Measurements from ENCODE around the gene KLHL5. TPM values are rescaled to one million over a fixed set of nuclear protein-coding genes. Genes with fewer than 3 reads are reported as not detected.

The KLHL5 gene
- total RNA-seq, 2 experiments from 2014 or later: 21.6 to 26.2 TPM

DNA sequence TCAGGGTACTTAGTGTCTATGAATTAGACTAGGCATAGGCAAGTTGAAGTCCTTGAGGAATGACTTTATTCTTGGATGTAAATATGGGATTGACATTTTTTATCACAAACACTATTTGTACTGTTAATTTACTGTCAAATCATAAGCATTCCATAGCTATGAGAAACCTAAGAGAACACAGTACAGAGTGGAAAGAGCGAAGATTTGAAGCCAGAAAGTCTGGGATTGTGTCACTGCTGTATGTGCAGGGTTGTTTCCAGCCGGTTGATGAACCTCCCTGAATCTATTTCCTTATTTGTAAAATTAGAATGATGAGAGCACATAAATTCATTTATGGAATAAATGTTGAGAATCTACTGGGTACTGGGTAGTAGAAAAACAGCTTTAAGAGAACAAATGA is 14.4 kb upstream of the KLHL5 start:
- ATAC-seq (no peak), DNase-seq (no peak)
- Mint-ChIP-seq H3K9me3 (ENCODE audit: low read depth) (no peaks in the 10 kb centered on the region), H3K4me3 (peak overlapping the region; percentile 0), H3K27me3 (no peaks in the 10 kb centered on the region), H3K27ac (peak overlapping the region; percentile 72), H3K4me1 (peaks cover 52% of the 10 kb centered on the region), H3K36me3 (peaks cover 11% of the 10 kb centered on the region)
- CTCF ChIA-PET: interaction anchor here (1.1 to 3.1 kb wide), 6 partner anchors 10 to 186 kb away, joined by 3 to 23 read pairs (median 4); partner anchors contain the start of gene TMEM156

GRCh38 chr4:39048311-39048710 is 13.7 kb upstream of the KLHL5 start:
- peaks cover 11% of the 10 kb centered on the region for H3K36me3 Mint-ChIP-seq
- H3K27me3 Mint-ChIP-seq: no peaks in the 10 kb centered on the region
- no peak for DNase-seq
- H3K4me3 Mint-ChIP-seq: peak overlapping the region; percentile 0
- H3K9me3 Mint-ChIP-seq (ENCODE audit: low read depth): no peaks in the 10 kb centered on the region
- H3K4me1 Mint-ChIP-seq: peaks cover 49% of the 10 kb centered on the region
- H3K27ac Mint-ChIP-seq: peak overlapping the region; percentile 72
- CTCF ChIA-PET: interaction anchor here (0.5 to 1.4 kb wide), 9 partner anchors 11 to 316 kb away, joined by 3 to 4 read pairs (median 3); no protein-coding TSS in a partner anchor
- ATAC-seq: peak; percentile 6

GRCh38 chr4:39050590-39050989 is 11.4 kb upstream of the KLHL5 start:
- ATAC-seq (no peak), DNase-seq (no peak)
- no peak overlapping the region for H3K27ac Mint-ChIP-seq
- H3K27me3 Mint-ChIP-seq: no peaks in the 10 kb centered on the region
- CTCF ChIA-PET: interaction anchor here (1.3 to 2.6 kb wide), 4 partner anchors 20 to 131 kb away, joined by 4 to 13 read pairs (median 4); no protein-coding TSS in a partner anchor
- peaks cover 11% of the 10 kb centered on the region for H3K36me3 Mint-ChIP-seq
- no peak overlapping the region for H3K4me3 Mint-ChIP-seq
- no peaks in the 10 kb centered on the region for H3K9me3 Mint-ChIP-seq (ENCODE audit: low read depth)
- peaks cover 36% of the 10 kb centered on the region for H3K4me1 Mint-ChIP-seq

- ATAC-seq (no peak), DNase-seq (no peak)
- Mint-ChIP-seq H3K27me3 (no peaks in the 10 kb centered on the region), H3K27ac (no peak overlapping the region), H3K9me3 (ENCODE audit: low read depth) (no peaks in the 10 kb centered on the region), H3K36me3 (peaks cover 12% of the 10 kb centered on the region), H3K4me3 (no peak overlapping the region), H3K4me1 (peaks cover 28% of the 10 kb centered on the region)
- CTCF ChIA-PET: interaction anchor here (0.5 to 2.6 kb wide), 5 partner anchors 19 to 322 kb away, joined by 3 to 13 read pairs (median 4); no protein-coding TSS in a partner anchor
Observed at GRCh38 chr4:39051492-39051891, 10.5 kb upstream of the KLHL5 start.

- H3K27ac Mint-ChIP-seq: no peak overlapping the region
- no peak overlapping the region for H3K4me3 Mint-ChIP-seq
- H3K27me3 Mint-ChIP-seq: no peaks in the 10 kb centered on the region
- no peak for ATAC-seq
- peaks cover 12% of the 10 kb centered on the region for H3K36me3 Mint-ChIP-seq
- CTCF ChIA-PET: interaction anchor here (0.9 kb wide), 1 partner anchor 81 kb away, joined by 3 read pairs; no protein-coding TSS in a partner anchor
- no peaks in the 10 kb centered on the region for H3K9me3 Mint-ChIP-seq (ENCODE audit: low read depth)
- H3K4me1 Mint-ChIP-seq: peaks cover 8% of the 10 kb centered on the region
- no peak for DNase-seq
Observed at GRCh38 chr4:39053983-39054382, 8.0 kb upstream of the KLHL5 start.

DNA sequence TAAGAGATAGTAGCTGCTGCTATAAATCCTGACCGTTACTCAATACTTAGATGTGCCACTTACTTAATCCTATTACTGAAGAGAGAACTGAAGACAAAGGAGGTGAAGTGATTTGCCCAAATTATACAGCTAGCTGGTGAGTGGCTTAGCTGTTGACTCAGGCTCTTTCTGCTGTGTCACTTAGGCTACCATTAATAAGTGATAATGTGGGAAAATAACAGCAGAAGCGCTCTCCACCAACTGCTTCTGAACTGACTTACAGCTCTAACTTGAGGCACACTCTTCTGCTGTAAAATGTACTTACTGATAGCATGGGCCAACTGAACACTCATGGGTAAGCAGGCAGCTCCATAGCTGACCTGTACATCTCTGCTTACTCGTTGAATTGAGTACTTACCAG is 7.5 kb upstream of the KLHL5 start:
- H3K4me3 Mint-ChIP-seq: no peak overlapping the region
- H3K27ac Mint-ChIP-seq: no peak overlapping the region
- H3K27me3 Mint-ChIP-seq: no peaks in the 10 kb centered on the region
- peaks cover 12% of the 10 kb centered on the region for H3K36me3 Mint-ChIP-seq
- ATAC-seq (no peak), DNase-seq (no peak)
- no peaks in the 10 kb centered on the region for H3K9me3 Mint-ChIP-seq (ENCODE audit: low read depth)
- H3K4me1 Mint-ChIP-seq: peaks cover 8% of the 10 kb centered on the region
- CTCF ChIA-PET: interaction anchor here (0.9 to 1.2 kb wide), 2 partner anchors 27 to 80 kb away, joined by 3 read pairs; no protein-coding TSS in a partner anchor

- CTCF ChIA-PET: no interaction called here
- Mint-ChIP-seq H3K4me3 (no peak overlapping the region), H3K36me3 (peaks cover 10% of the 10 kb centered on the region), H3K27me3 (no peaks in the 10 kb centered on the region), H3K4me1 (peaks cover 6% of the 10 kb centered on the region), H3K9me3 (ENCODE audit: low read depth) (no peaks in the 10 kb centered on the region), H3K27ac (no peak overlapping the region)
- DNase-seq (no peak), ATAC-seq (no peak)
Observed at GRCh38 chr4:39056023-39056422, 6.0 kb upstream of the KLHL5 start.

GRCh38 chr4:39061457-39061856 is 575 bp upstream of the KLHL5 start:
- no peaks in the 10 kb centered on the region for H3K27me3 Mint-ChIP-seq
- no peaks in the 10 kb centered on the region for H3K9me3 Mint-ChIP-seq (ENCODE audit: low read depth)
- DNase-seq: no peak
- ATAC-seq: no peak
- H3K4me3 Mint-ChIP-seq: no peak overlapping the region
- peaks cover 6% of the 10 kb centered on the region for H3K4me1 Mint-ChIP-seq
- H3K27ac Mint-ChIP-seq: no peak overlapping the region
- CTCF ChIA-PET: no interaction called here
- peaks cover 6% of the 10 kb centered on the region for H3K36me3 Mint-ChIP-seq

DNA sequence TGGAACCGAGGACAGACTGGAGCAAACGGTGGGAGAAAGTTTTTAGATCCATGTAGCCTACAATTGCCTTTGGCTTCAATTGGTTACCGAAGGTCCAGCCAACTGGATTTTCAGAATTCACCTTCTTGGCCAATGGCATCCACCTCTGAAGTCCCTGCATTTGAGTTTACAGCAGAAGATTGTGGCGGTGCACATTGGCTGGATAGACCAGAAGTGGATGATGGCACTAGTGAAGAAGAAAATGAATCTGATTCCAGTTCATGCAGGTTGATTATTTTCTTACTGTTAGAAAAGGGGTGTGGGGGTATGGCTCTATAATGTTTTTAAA is 702 bp downstream of the KLHL5 start:
- Mint-ChIP-seq H3K36me3 (peaks cover 4% of the 10 kb centered on the region), H3K4me1 (peaks cover 2% of the 10 kb centered on the region), H3K9me3 (ENCODE audit: low read depth) (no peaks in the 10 kb centered on the region), H3K27ac (no peak overlapping the region), H3K27me3 (no peaks in the 10 kb centered on the region), H3K4me3 (no peak overlapping the region)
- no peak for DNase-seq
- no peak for ATAC-seq
- CTCF ChIA-PET: no interaction called here

- Mint-ChIP-seq H3K9me3 (ENCODE audit: low read depth) (no peaks in the 10 kb centered on the region), H3K27me3 (no peaks in the 10 kb centered on the region), H3K27ac (no peak overlapping the region), H3K4me3 (no peak overlapping the region), H3K36me3 (peaks cover 4% of the 10 kb centered on the region), H3K4me1 (peaks cover 2% of the 10 kb centered on the region)
- ATAC-seq (no peak), DNase-seq (no peak)
- CTCF ChIA-PET: no interaction called here
Observed at GRCh38 chr4:39063430-39063829, 1.4 kb downstream of the KLHL5 start.

DNA sequence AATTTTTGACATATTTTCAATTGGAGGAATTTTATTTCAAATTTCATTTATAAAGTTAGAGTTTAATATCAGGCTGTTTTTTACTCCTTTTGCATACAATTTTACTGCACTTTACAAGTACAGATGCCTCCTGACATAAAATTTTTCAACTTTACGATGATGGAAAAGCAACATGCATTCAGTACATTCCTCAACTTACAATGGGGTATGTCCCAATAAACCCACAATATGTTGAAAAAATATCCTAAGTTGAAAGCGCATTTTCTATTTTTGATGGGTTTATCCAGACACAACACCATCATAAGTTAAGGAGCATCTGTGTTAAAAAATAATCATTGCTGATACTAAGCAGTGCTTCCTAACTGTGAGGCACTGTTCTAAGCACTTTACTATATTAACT is 4.3 kb downstream of the KLHL5 start:
- H3K4me3 Mint-ChIP-seq: no peak overlapping the region
- CTCF ChIA-PET: no interaction called here
- peaks cover 2% of the 10 kb centered on the region for H3K4me1 Mint-ChIP-seq
- no peak for DNase-seq
- ATAC-seq: no peak
- peaks cover 2% of the 10 kb centered on the region for H3K9me3 Mint-ChIP-seq (ENCODE audit: low read depth)
- peaks cover 11% of the 10 kb centered on the region for H3K36me3 Mint-ChIP-seq
- no peak overlapping the region for H3K27ac Mint-ChIP-seq
- no peaks in the 10 kb centered on the region for H3K27me3 Mint-ChIP-seq

GRCh38 chr4:39067031-39067430 is 5.0 kb downstream of the KLHL5 start:
- DNase-seq: no peak
- Mint-ChIP-seq H3K4me1 (peaks cover 2% of the 10 kb centered on the region), H3K4me3 (no peak overlapping the region), H3K36me3 (peaks cover 11% of the 10 kb centered on the region), H3K9me3 (ENCODE audit: low read depth) (peaks cover 2% of the 10 kb centered on the region), H3K27ac (no peak overlapping the region), H3K27me3 (no peaks in the 10 kb centered on the region)
- no peak for ATAC-seq
- CTCF ChIA-PET: no interaction called here

DNA sequence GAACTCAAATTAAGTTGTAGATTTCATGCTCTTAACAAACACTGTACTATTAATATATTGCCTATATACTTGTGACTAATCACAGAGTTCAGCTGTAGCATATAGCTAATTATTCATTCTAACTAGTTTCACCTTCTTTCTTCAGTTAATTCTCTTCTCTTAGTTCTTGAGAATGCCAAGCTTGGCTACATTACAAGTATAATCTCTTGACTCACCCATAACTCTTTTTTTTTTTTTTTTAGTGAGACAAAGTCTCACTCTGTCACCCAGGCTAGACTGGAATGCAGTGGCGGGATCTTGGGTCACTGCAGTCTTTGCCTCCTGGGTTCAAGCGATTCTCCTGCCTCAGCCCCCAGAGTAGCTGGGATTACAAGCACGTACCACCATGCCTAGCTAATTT is 5.4 kb downstream of the KLHL5 start:
- Mint-ChIP-seq H3K9me3 (ENCODE audit: low read depth) (peaks cover 2% of the 10 kb centered on the region), H3K27ac (no peak overlapping the region), H3K4me1 (peaks cover 1% of the 10 kb centered on the region), H3K36me3 (peaks cover 10% of the 10 kb centered on the region), H3K4me3 (no peak overlapping the region), H3K27me3 (no peaks in the 10 kb centered on the region)
- DNase-seq (no peak), ATAC-seq (no peak)
- CTCF ChIA-PET: no interaction called here

- Mint-ChIP-seq H3K9me3 (ENCODE audit: low read depth) (peaks cover 2% of the 10 kb centered on the region), H3K4me3 (no peak overlapping the region), H3K4me1 (no peaks in the 10 kb centered on the region), H3K36me3 (peaks cover 10% of the 10 kb centered on the region), H3K27ac (no peak overlapping the region), H3K27me3 (no peaks in the 10 kb centered on the region)
- DNase-seq: no peak
- no peak for ATAC-seq
- CTCF ChIA-PET: interaction anchor here (1.1 kb wide), 1 partner anchor 208 kb away, joined by 3 read pairs; no protein-coding TSS in a partner anchor
Observed at GRCh38 chr4:39068907-39069306, 6.9 kb downstream of the KLHL5 start.

- peaks cover 39% of the 10 kb centered on the region for H3K36me3 Mint-ChIP-seq
- H3K4me1 Mint-ChIP-seq: no peaks in the 10 kb centered on the region
- CTCF ChIA-PET: no interaction called here
- DNase-seq: no peak
- no peak for ATAC-seq
- no peaks in the 10 kb centered on the region for H3K27me3 Mint-ChIP-seq
- H3K9me3 Mint-ChIP-seq (ENCODE audit: low read depth): no peaks in the 10 kb centered on the region
- H3K27ac Mint-ChIP-seq: no peak overlapping the region
- no peak overlapping the region for H3K4me3 Mint-ChIP-seq
Observed at GRCh38 chr4:39078829-39079228, 16.8 kb downstream of the KLHL5 start.
